ENCODE data around the gene TMEM184B. TPM values are rescaled to one million over a fixed set of nuclear protein-coding genes. Genes with fewer than 3 reads are reported as not detected.

The TMEM184B gene
- total RNA-seq, 1 donor, result 30.0 TPM

DNA sequence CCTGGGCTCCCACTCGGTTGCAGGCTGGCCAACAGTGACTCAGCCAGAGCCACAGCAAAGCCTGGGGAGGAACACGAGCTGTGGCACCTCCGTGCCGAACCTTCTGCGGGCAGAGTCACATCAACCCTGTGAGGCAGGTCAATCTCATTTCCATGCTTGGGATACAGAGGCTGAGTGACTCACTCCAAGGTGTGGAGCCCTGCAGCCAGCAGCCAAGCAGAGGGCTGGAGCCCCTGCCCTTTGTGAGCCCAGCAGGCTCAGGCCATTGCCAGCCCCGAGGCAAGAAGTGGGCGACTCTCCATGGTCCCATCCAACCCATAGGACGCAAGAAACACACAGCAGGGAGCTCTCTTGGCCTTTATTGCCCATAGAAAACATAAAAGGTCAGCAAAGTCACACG lies 23.1 kb upstream of the TMEM184B start:
- no peak overlapping the region for H3K4me3 ChIP-seq (ENCODE audit: insufficient read depth, low read length)
- TF ChIP-seq, protein P1, sequence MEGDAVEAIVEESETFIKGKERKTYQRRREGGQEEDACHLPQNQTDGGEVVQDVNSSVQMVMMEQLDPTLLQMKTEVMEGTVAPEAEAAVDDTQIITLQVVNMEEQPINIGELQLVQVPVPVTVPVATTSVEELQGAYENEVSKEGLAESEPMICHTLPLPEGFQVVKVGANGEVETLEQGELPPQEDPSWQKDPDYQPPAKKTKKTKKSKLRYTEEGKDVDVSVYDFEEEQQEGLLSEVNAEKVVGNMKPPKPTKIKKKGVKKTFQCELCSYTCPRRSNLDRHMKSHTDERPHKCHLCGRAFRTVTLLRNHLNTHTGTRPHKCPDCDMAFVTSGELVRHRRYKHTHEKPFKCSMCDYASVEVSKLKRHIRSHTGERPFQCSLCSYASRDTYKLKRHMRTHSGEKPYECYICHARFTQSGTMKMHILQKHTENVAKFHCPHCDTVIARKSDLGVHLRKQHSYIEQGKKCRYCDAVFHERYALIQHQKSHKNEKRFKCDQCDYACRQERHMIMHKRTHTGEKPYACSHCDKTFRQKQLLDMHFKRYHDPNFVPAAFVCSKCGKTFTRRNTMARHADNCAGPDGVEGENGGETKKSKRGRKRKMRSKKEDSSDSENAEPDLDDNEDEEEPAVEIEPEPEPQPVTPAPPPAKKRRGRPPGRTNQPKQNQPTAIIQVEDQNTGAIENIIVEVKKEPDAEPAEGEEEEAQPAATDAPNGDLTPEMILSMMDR (IDR thresholded peaks at IDR 0.05; ENCODE audit: extremely low read depth, low read depth, low read length), result no peak
- H3K4me1 ChIP-seq (ENCODE audit: insufficient read depth, low read length), result peaks cover 16% of the 10 kb centered on the region
- H3K27ac ChIP-seq (ENCODE audit: low read depth, low read length), result peak overlapping the region; percentile 56
- H2AFZ ChIP-seq (ENCODE audit: low read length), result no peak overlapping the region
- no peaks in the 10 kb centered on the region for H3K9me3 ChIP-seq (ENCODE audit: low read depth, low read length)
- peaks cover 78% of the 10 kb centered on the region for H3K79me2 ChIP-seq (ENCODE audit: insufficient read depth, low read length)
- H4K20me1 ChIP-seq (ENCODE audit: insufficient read depth, low read length), result peaks cover 57% of the 10 kb centered on the region
- H3K27me3 ChIP-seq (ENCODE audit: insufficient read depth, low read length), result no peaks in the 10 kb centered on the region
- no peak overlapping the region for H3K4me2 ChIP-seq (ENCODE audit: insufficient read depth, low read length)
- peaks cover 99% of the 10 kb centered on the region for H3K36me3 ChIP-seq (ENCODE audit: insufficient read depth, low read length)
- DNase-seq (ENCODE audit: insufficient read length, low spot score, missing footprints), result peak; percentile 26

DNA sequence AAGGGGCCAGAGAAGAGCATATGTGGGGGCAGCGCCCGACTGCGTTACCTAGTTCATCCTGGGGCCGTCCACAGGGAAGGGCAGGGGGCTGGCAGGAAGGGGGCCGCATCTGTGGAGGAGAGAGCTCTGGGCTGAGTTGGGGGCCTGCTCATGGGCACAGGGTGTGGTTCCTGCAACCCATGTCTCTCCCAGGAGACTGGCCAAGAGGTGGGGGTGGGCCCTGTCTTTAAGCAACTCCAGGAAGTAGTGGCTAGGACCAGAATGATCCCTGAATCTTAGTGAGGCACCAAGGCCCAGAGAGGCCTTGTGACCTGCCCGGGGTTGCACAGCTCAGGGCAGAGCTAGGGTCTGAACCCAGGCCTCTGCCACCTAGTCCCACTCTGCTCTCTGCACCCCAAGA lies 22.5 kb upstream of the TMEM184B start:
- Histone ChIP-seq H3K36me3 (ENCODE audit: insufficient read depth, low read length) (peaks cover 98% of the 10 kb centered on the region), H4K20me1 (ENCODE audit: insufficient read depth, low read length) (peaks cover 56% of the 10 kb centered on the region), H3K4me2 (ENCODE audit: insufficient read depth, low read length) (no peak overlapping the region), H3K27ac (ENCODE audit: low read depth, low read length) (peak overlapping the region; percentile 56), H3K79me2 (ENCODE audit: insufficient read depth, low read length) (peaks cover 73% of the 10 kb centered on the region), H3K4me1 (ENCODE audit: insufficient read depth, low read length) (peaks cover 16% of the 10 kb centered on the region), H3K27me3 (ENCODE audit: insufficient read depth, low read length) (no peaks in the 10 kb centered on the region), H2AFZ (ENCODE audit: low read length) (no peak overlapping the region), H3K9me3 (ENCODE audit: low read depth, low read length) (no peaks in the 10 kb centered on the region), H3K4me3 (ENCODE audit: insufficient read depth, low read length) (no peak overlapping the region)
- TF ChIP-seq, protein P1 (IDR thresholded peaks at IDR 0.05; ENCODE audit: extremely low read depth, low read depth, low read length), result no peak
- peak; percentile 66 for DNase-seq (ENCODE audit: insufficient read length, low spot score, missing footprints)

DNA sequence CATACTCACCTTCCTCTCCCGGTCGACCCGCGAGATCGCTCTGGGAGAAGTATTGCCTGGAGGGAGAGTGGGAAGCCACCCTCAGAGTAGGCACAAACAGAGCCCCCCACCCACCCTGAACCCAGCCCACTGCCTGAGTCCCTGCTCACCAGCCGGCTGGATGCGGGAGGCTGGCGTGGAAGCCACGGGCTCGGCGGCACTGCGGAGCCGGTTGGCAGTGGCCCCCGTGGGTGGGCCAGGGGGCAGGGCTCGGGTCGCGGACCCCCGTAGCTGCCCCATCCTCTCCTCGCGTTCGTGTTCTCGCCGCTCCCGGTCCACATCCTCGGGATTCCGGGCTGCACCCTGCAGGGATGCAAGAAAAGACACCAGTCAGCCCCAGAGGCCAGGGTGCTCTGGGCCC lies 21.4 kb upstream of the TMEM184B start:
- H3K36me3 ChIP-seq (ENCODE audit: insufficient read depth, low read length), result peaks cover 97% of the 10 kb centered on the region
- H3K27ac ChIP-seq (ENCODE audit: low read depth, low read length), result no peak overlapping the region
- H3K9me3 ChIP-seq (ENCODE audit: low read depth, low read length), result no peaks in the 10 kb centered on the region
- H3K4me1 ChIP-seq (ENCODE audit: insufficient read depth, low read length), result peaks cover 16% of the 10 kb centered on the region
- peaks cover 52% of the 10 kb centered on the region for H4K20me1 ChIP-seq (ENCODE audit: insufficient read depth, low read length)
- no peak overlapping the region for H3K4me2 ChIP-seq (ENCODE audit: insufficient read depth, low read length)
- TF ChIP-seq, protein P1 (IDR thresholded peaks at IDR 0.05; ENCODE audit: extremely low read depth, low read depth, low read length), result no peak
- peaks cover 63% of the 10 kb centered on the region for H3K79me2 ChIP-seq (ENCODE audit: insufficient read depth, low read length)
- no peak overlapping the region for H2AFZ ChIP-seq (ENCODE audit: low read length)
- no peak overlapping the region for H3K4me3 ChIP-seq (ENCODE audit: insufficient read depth, low read length)
- no peaks in the 10 kb centered on the region for H3K27me3 ChIP-seq (ENCODE audit: insufficient read depth, low read length)
- peak; percentile 78 for DNase-seq (ENCODE audit: insufficient read length, low spot score, missing footprints)

GRCh38 chr22:38292694-38293093 lies 19.9 kb upstream of the TMEM184B start:
- H3K27ac ChIP-seq (ENCODE audit: low read depth, low read length), result peak overlapping the region; percentile 48
- H3K9me3 ChIP-seq (ENCODE audit: low read depth, low read length), result no peaks in the 10 kb centered on the region
- TF ChIP-seq, protein P1 (IDR thresholded peaks at IDR 0.05; ENCODE audit: extremely low read depth, low read depth, low read length), result no peak
- H3K4me1 ChIP-seq (ENCODE audit: insufficient read depth, low read length), result peaks cover 5% of the 10 kb centered on the region
- no peak overlapping the region for H3K4me2 ChIP-seq (ENCODE audit: insufficient read depth, low read length)
- peaks cover 39% of the 10 kb centered on the region for H4K20me1 ChIP-seq (ENCODE audit: insufficient read depth, low read length)
- no peak overlapping the region for H3K4me3 ChIP-seq (ENCODE audit: insufficient read depth, low read length)
- DNase-seq (ENCODE audit: insufficient read length, low spot score, missing footprints), result peak; percentile 69
- peaks cover 91% of the 10 kb centered on the region for H3K36me3 ChIP-seq (ENCODE audit: insufficient read depth, low read length)
- no peaks in the 10 kb centered on the region for H3K27me3 ChIP-seq (ENCODE audit: insufficient read depth, low read length)
- H3K79me2 ChIP-seq (ENCODE audit: insufficient read depth, low read length), result peaks cover 48% of the 10 kb centered on the region
- no peak overlapping the region for H2AFZ ChIP-seq (ENCODE audit: low read length)
